ENCODE measurements around the gene SLC6A3.

GRCh38 chr5:1390861-1391600, 54.2 kb downstream of the SLC6A3 start:
- TF ChIP-seq EP300 (IDR thresholded peaks at IDR 0.05) (no peak), CTCF (IDR thresholded peaks at IDR 0.05) (no peak)

All from ovary (tissue), 3 donors.